ENCODE data around the gene LPCAT1.

GRCh38 chr5:1506242-1507013, 17.3 kb downstream of the LPCAT1 start:
- TF ChIP-seq ZNF274 (IDR thresholded peaks at IDR 0.05; ENCODE audit: low read depth, low read length) (no peak), SUZ12 (IDR thresholded peaks at IDR 0.05; ENCODE audit: extremely low read depth, insufficient read depth, insufficient read length) (no peak)
